ENCODE data around the gene MRGPRD. TPM values are rescaled to one million over a fixed set of nuclear protein-coding genes. Genes with fewer than 3 reads are reported as not detected.

The MRGPRD gene
- total RNA-seq, 1 donor from 2014 or later, result not detected

DNA sequence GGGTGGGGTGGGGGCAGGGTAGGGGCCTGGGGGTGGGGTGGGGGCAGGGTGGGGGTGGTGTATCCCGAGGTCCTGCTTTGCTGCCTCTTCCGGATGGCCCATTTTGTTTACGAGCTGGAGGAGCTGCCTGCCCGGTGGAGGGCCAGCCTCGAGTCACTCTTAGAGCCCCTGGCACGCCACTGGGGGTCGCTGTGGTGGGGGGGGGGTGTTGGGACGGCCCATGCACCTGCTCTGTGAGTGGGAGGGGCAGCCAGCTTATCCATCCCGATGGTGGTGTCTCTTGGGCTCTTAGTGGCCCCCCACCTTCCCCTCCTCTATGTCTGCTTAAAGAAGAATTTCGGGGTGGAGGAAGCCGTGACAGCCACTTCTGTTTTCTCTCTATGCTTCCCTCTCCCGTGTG lies 24.6 kb downstream of the MRGPRD start:
- H3K27ac Mint-ChIP-seq, result no peak overlapping the region
- no peaks in the 10 kb centered on the region for H3K9me3 Mint-ChIP-seq
- no peaks in the 10 kb centered on the region for H3K36me3 ChIP-seq
- DNase-seq (ENCODE audit: low spot score), result peak; percentile 68
- H3K27ac ChIP-seq, result no peak overlapping the region
- H4K20me1 ChIP-seq (ENCODE audit: low read depth), result no peaks in the 10 kb centered on the region
- no peaks in the 10 kb centered on the region for H3K9me3 ChIP-seq (ENCODE audit: low read depth)
- H3K27me3 Mint-ChIP-seq (ENCODE audit: insufficient read depth, low read depth), result peaks cover 4% of the 10 kb centered on the region
- H3K4me3 Mint-ChIP-seq, result no peak overlapping the region
- peak overlapping the region; percentile 26 for H2AFZ ChIP-seq (replicated peaks)
- peaks cover 13% of the 10 kb centered on the region for H3K4me1 Mint-ChIP-seq
- H3F3A ChIP-seq (ENCODE audit: low read depth), result no peaks in the 10 kb centered on the region
- TF ChIP-seq EZH2 (IDR thresholded peaks at IDR 0.05), result no peak
- TF ChIP-seq, protein P1, sequence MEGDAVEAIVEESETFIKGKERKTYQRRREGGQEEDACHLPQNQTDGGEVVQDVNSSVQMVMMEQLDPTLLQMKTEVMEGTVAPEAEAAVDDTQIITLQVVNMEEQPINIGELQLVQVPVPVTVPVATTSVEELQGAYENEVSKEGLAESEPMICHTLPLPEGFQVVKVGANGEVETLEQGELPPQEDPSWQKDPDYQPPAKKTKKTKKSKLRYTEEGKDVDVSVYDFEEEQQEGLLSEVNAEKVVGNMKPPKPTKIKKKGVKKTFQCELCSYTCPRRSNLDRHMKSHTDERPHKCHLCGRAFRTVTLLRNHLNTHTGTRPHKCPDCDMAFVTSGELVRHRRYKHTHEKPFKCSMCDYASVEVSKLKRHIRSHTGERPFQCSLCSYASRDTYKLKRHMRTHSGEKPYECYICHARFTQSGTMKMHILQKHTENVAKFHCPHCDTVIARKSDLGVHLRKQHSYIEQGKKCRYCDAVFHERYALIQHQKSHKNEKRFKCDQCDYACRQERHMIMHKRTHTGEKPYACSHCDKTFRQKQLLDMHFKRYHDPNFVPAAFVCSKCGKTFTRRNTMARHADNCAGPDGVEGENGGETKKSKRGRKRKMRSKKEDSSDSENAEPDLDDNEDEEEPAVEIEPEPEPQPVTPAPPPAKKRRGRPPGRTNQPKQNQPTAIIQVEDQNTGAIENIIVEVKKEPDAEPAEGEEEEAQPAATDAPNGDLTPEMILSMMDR (IDR thresholded peaks at IDR 0.05), result peak; percentile 67
- H3K4me2 ChIP-seq, result no peak overlapping the region
- no peak overlapping the region for H3K4me3 ChIP-seq
- H3K9ac ChIP-seq, result no peak overlapping the region
- peaks cover 4% of the 10 kb centered on the region for H3K4me1 ChIP-seq
- no peaks in the 10 kb centered on the region for H3K27me3 ChIP-seq
- H3K79me2 ChIP-seq (ENCODE audit: low read depth), result no peaks in the 10 kb centered on the region
- H3K36me3 Mint-ChIP-seq, result no peaks in the 10 kb centered on the region

DNA sequence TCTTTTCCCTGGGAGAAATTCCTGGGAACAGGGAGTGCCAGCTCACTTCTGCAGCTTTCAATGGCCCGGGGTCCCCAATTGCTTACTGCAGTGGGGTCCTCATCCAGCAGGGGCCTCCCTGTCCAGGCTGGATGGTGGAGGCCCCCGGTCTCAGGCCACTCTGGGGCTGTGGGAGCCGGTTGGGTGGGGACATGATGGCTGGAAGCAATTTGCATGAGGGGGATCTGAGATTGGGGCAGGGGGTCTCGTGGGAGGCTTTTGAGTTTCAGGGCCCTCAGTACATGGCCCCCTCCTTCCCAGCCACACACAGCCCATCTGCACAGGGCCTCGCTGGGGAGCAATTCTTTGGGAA lies 25.2 kb downstream of the MRGPRD start:
- Mint-ChIP-seq H3K9me3 (no peaks in the 10 kb centered on the region), H3K4me1 (peaks cover 19% of the 10 kb centered on the region), H3K4me3 (no peak overlapping the region), H3K27me3 (ENCODE audit: insufficient read depth, low read depth) (peaks cover 6% of the 10 kb centered on the region), H3K27ac (no peak overlapping the region), H3K36me3 (no peaks in the 10 kb centered on the region)
- Histone ChIP-seq H3K4me1 (peaks cover 7% of the 10 kb centered on the region), H3K9ac (no peak overlapping the region), H3K27ac (no peak overlapping the region), H3K4me2 (no peak overlapping the region), H3K27me3 (no peaks in the 10 kb centered on the region), H2AFZ (replicated peaks) (peak overlapping the region; percentile 22), H3K79me2 (ENCODE audit: low read depth) (no peaks in the 10 kb centered on the region), H3K36me3 (no peaks in the 10 kb centered on the region), H4K20me1 (ENCODE audit: low read depth) (peaks cover 5% of the 10 kb centered on the region), H3K9me3 (ENCODE audit: low read depth) (no peaks in the 10 kb centered on the region), H3F3A (ENCODE audit: low read depth) (peaks cover 5% of the 10 kb centered on the region), H3K4me3 (no peak overlapping the region)
- DNase-seq (ENCODE audit: low spot score), result no peak
- TF ChIP-seq, protein P1 (IDR thresholded peaks at IDR 0.05), result peak; percentile 20
- TF ChIP-seq EZH2phosphoT487 (IDR thresholded peaks at IDR 0.05) (no peak), EZH2 (IDR thresholded peaks at IDR 0.05) (no peak)

DNA sequence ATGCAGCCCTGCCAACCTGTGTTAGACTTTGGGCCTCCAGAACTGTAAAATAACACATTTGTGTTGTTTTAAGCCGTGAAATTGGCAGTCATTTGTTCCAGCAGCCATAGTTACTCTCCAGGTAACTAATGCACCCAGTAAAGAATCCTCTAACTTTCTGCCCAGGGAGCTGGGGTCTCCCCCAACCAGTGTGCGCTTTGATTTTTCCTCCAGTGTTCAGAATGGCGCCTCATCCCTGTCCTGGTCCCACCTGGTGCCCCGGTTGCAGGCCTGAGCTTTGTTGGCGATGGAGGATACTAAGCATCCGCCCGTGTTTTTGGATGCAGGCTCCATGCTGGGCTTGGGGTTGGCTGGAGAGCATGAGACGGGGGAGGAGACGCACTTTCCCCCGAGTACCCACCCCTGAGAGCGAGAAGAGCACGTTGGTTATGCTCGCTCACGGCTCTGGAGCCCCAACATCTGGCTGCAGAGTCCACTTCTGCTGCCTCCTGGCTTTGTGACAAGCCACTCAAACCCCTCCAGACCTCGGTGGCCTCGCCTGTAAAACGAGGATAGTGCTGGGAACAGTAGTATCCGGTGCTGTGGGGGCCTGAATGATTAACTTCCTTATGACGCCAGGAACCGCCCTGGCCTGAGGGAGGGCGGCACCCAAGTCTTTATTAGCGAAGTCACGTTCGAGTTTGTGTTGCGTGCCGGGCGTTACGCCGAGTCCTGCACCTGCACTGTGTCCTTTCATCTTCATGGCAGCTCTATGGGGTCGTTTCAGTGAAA lies 25.8 kb downstream of the MRGPRD start:
- Mint-ChIP-seq H3K27me3 (ENCODE audit: insufficient read depth, low read depth) (peaks cover 6% of the 10 kb centered on the region), H3K36me3 (no peaks in the 10 kb centered on the region), H3K4me1 (peaks cover 24% of the 10 kb centered on the region), H3K4me3 (no peak overlapping the region), H3K9me3 (no peaks in the 10 kb centered on the region), H3K27ac (no peak overlapping the region)
- Histone ChIP-seq H4K20me1 (ENCODE audit: low read depth) (peaks cover 7% of the 10 kb centered on the region), H3K4me2 (no peak overlapping the region), H3F3A (ENCODE audit: low read depth) (peaks cover 10% of the 10 kb centered on the region), H3K4me1 (peaks cover 9% of the 10 kb centered on the region), H3K9ac (no peak overlapping the region), H2AFZ (replicated peaks) (peak overlapping the region; percentile 22), H3K27ac (no peak overlapping the region), H3K79me2 (ENCODE audit: low read depth) (no peaks in the 10 kb centered on the region), H3K4me3 (no peak overlapping the region), H3K36me3 (no peaks in the 10 kb centered on the region), H3K27me3 (no peaks in the 10 kb centered on the region), H3K9me3 (ENCODE audit: low read depth) (no peaks in the 10 kb centered on the region)
- TF ChIP-seq EZH2 (IDR thresholded peaks at IDR 0.05) (no peak), EZH2phosphoT487 (IDR thresholded peaks at IDR 0.05) (no peak)
- TF ChIP-seq, protein P1 (IDR thresholded peaks at IDR 0.05), result no peak
- DNase-seq (ENCODE audit: low spot score), result no peak

Measured in neural progenitor cell (in vitro differentiated cells).